Renal cortex interstitium (tissue), 11 donors: ENCODE measurements around the gene KLK15. TPM values are rescaled to one million over a fixed set of nuclear protein-coding genes. Genes with fewer than 3 reads are reported as not detected.
"Not testable (repeated sequence)": the region's sequence is repeated elsewhere in the genome, so short reads cannot be mapped to it uniquely, and the experiment has no call there.

Experiments
- DNase-seq, 11 donors: peaks; one replicate each; pipeline ENCODE4 v3.0.0-alpha.2; 2013; ENCODE audit warnings: low read depth in 9 of 11, low spot score in 4 of 11; ENCODE audit errors: extremely low read depth in 1 of 11
- polyA plus RNA-seq, 3 donors: library from polyadenylated mRNA; unstranded; fragments of 120-200 nt; gene quantifications; one replicate each; pipeline ENCODE4 v1.2.1, GENCODE V29; 2013; ENCODE audit not compliant: insufficient read length in 3 of 3

The KLK15 gene
- polyA plus RNA-seq, 3 donors: not detected

GRCh38 chr19:50826492-50827240 is 6.7 kb downstream of the KLK15 start:
- no peak for DNase-seq

GRCh38 chr19:50823389-50824042 is 9.9 kb downstream of the KLK15 start, which contains the start of gene KLK1:
KLK1 (minus strand) TSS chr19:50823787; CDS start chr19:50823748, 39 bp downstream.
- no peak for DNase-seq

- no peak for DNase-seq
Observed at GRCh38 chr19:50822661-50823208, 10.6 kb downstream of the KLK15 start.

GRCh38 chr19:50821622-50822021 is 11.8 kb downstream of the KLK15 start:
- no peak for DNase-seq

GRCh38 chr19:50821248-50821612 is 12.1 kb downstream of the KLK15 start:
- no peak for DNase-seq

- no peak for DNase-seq
Observed at GRCh38 chr19:50820549-50821247, 12.7 kb downstream of the KLK15 start.

- DNase-seq: no peak
Observed at GRCh38 chr19:50820086-50820485, 13.3 kb downstream of the KLK15 start.

GRCh38 chr19:50819636-50820035 is 13.7 kb downstream of the KLK15 start:
- no peak for DNase-seq

- no peak for DNase-seq
Observed at GRCh38 chr19:50818859-50819472, 14.4 kb downstream of the KLK15 start.

- DNase-seq: peak in 1 of 11 donors; percentile 39
Observed at GRCh38 chr19:50817941-50818858, 15.2 kb downstream of the KLK15 start.

- no peak for DNase-seq
Observed at GRCh38 chr19:50815439-50815838, 17.9 kb downstream of the KLK15 start.

GRCh38 chr19:50814883-50815282 is 18.5 kb downstream of the KLK15 start:
- no peak for DNase-seq

GRCh38 chr19:50812474-50812873 is 20.9 kb downstream of the KLK15 start:
- no peak for DNase-seq

- not testable (repeated sequence) for DNase-seq
Observed at GRCh38 chr19:50811622-50812238, 21.6 kb downstream of the KLK15 start.

- DNase-seq: no peak
Observed at GRCh38 chr19:50808856-50809255, 24.5 kb downstream of the KLK15 start.

GRCh38 chr19:50804420-50805272 is 28.7 kb downstream of the KLK15 start:
- peak; percentile 96 to 99 (median 99) for DNase-seq
